Jurkat, Clone E6-1 (cell line): ENCODE results near the gene CFL1.

ENCODE experiments used
- DNase-seq: peaks from one replicate; pipeline ENCODE4 v3.0.0-alpha.2; 2011; ENCODE audit warnings: low read depth, low spot score
- H3K4me3 ChIP-seq: 2 replicates; pipeline ENCODE4 v1.5.1; 2011; ENCODE audit warnings: mild to moderate bottlenecking, low read length, control low read depth, moderate library complexity

Gene CFL1

GRCh38 chr11:65861533-65862183 is 3.7 kb upstream of the CFL1 start:
- DNase-seq, result no peak
- peak overlapping the region; percentile 96 for H3K4me3 ChIP-seq

- H3K4me3 ChIP-seq, result peak overlapping the region; percentile 96
- no peak for DNase-seq
Observed at GRCh38 chr11:65861165-65861505, 3.2 kb upstream of the CFL1 start.

- peak within 1 kb of the TSS; percentile 96 for H3K4me3 ChIP-seq
- peak; percentile 97 for DNase-seq
Observed at GRCh38 chr11:65860278-65861164, 2.5 kb upstream of the CFL1 start, which contains the start of gene MUS81. MUS81 (plus strand) TSS chr11:65860433; CDS start chr11:65860754, 321 bp downstream.

- no peak for DNase-seq
- peak overlapping the region; percentile 96 for H3K4me3 ChIP-seq
Observed at GRCh38 chr11:65859812-65860277, 1.9 kb upstream of the CFL1 start.

GRCh38 chr11:65859095-65859811 is 1.3 kb upstream of the CFL1 start:
- peak; percentile 99 for DNase-seq
- H3K4me3 ChIP-seq, result peak overlapping the region; percentile 96

GRCh38 chr11:65858681-65859087 is 704 bp upstream of the CFL1 start:
- no peak for DNase-seq
- peak overlapping the region; percentile 96 for H3K4me3 ChIP-seq

GRCh38 chr11:65857500-65857852 is 504 bp downstream of the CFL1 start:
- no peak for DNase-seq
- H3K4me3 ChIP-seq, result peak overlapping the region; percentile 96

- H3K4me3 ChIP-seq, result peak overlapping the region; percentile 96
- DNase-seq, result peak; percentile 66
Observed at GRCh38 chr11:65856689-65857499, 1.1 kb downstream of the CFL1 start.

GRCh38 chr11:65855927-65856363 is 2.0 kb downstream of the CFL1 start:
- DNase-seq, result no peak
- H3K4me3 ChIP-seq, result peak overlapping the region; percentile 96

GRCh38 chr11:65854852-65855837 is 2.8 kb downstream of the CFL1 start:
- no peak overlapping the region for H3K4me3 ChIP-seq
- no peak for DNase-seq

- no peak overlapping the region for H3K4me3 ChIP-seq
- DNase-seq, result no peak
Observed at GRCh38 chr11:65854161-65854592, 3.8 kb downstream of the CFL1 start.

- no peak for DNase-seq
- H3K4me3 ChIP-seq, result no peak overlapping the region
Observed at GRCh38 chr11:65853246-65853979, 4.6 kb downstream of the CFL1 start.

- no peak overlapping the region for H3K4me3 ChIP-seq
- DNase-seq, result no peak
Observed at GRCh38 chr11:65852508-65853245, 5.3 kb downstream of the CFL1 start.

- no peak overlapping the region for H3K4me3 ChIP-seq
- DNase-seq, result no peak
Observed at GRCh38 chr11:65851811-65852507, 6.0 kb downstream of the CFL1 start.

GRCh38 chr11:65851083-65851579 is 6.8 kb downstream of the CFL1 start:
- DNase-seq, result no peak
- no peak overlapping the region for H3K4me3 ChIP-seq
